IMR-90 (cell line): ENCODE results near the gene OR2W1. TPM values are rescaled to one million over a fixed set of nuclear protein-coding genes. Genes with fewer than 3 reads are reported as not detected.

Source experiments
- ATAC-seq: fragments of 200-7000 bp; cut with Tn5 transposase; 2 replicates; pipeline ENCODE4 v1.9.1; 2020; ENCODE audit warnings: low read depth, mild to moderate bottlenecking, moderate library complexity
- BruUV-seq: library from RNA; stranded (reverse); fragments of 400-500 nt; replicated peaks from 2 replicates; lab custom pipeline; 2021; lab: Mats Ljungman, UMichigan
- CTCF ChIA-PET: fragments of 300-600 bp; formaldehyde crosslinking; extraction: SDS; loops from one replicate; lab custom pipeline; 2021; ENCODE audit warnings: antibody characterized with exemption; lab: Yijun Ruan, JAX
- POLR2A ChIA-PET: fragments of 300-600 bp; sonication (Branson Sonifier 250); formaldehyde crosslinking; loops from one replicate; lab custom pipeline; 2022; ENCODE audit warnings: antibody characterized with exemption; ENCODE audit not compliant: unreplicated experiment; lab: Charles Lee
- DNase-seq: peaks from one replicate; pipeline ENCODE4 v3.0.0; 2013
- H2AFZ ChIP-seq: replicated peaks from 2 replicates; pipeline ENCODE3; 2013; ENCODE audit warnings: low read length, mild to moderate bottlenecking; ENCODE audit not compliant: poor library complexity
- H2AK5ac ChIP-seq: 2 replicates; pipeline ENCODE4 v1.6.1; 2013; ENCODE audit warnings: low read depth, low read length, inconsistent platforms
- H2AK9ac ChIP-seq: replicated peaks from 2 replicates; pipeline ENCODE3; 2013; ENCODE audit warnings: mild to moderate bottlenecking, low read depth, low read length, moderate library complexity; ENCODE audit not compliant: poor library complexity
- H2BK120ac ChIP-seq: 2 replicates; pipeline ENCODE4 v1.6.1; 2013; ENCODE audit warnings: low read depth, low read length, inconsistent platforms
- H2BK15ac ChIP-seq: 3 replicates; pipeline ENCODE4 v1.6.1; 2013; ENCODE audit warnings: low read depth, low read length, inconsistent platforms
- H2BK20ac ChIP-seq: 2 replicates; pipeline ENCODE4 v1.6.1; 2013; ENCODE audit warnings: low read depth, mild to moderate bottlenecking, inconsistent platforms, low read length, moderate library complexity
- H2BK5ac ChIP-seq: 2 replicates; pipeline ENCODE4 v1.6.1; 2013; ENCODE audit warnings: mild to moderate bottlenecking, low read depth, low read length, inconsistent platforms; ENCODE audit not compliant: poor library complexity, severe bottlenecking
- H3K14ac ChIP-seq: replicated peaks from 2 replicates; pipeline ENCODE4 v1.6.1; 2013; ENCODE audit warnings: low read depth, low read length, inconsistent platforms
- H3K18ac ChIP-seq: 2 replicates; pipeline ENCODE4 v1.6.1; 2013; ENCODE audit warnings: low read depth, low read length, control low read depth
- H3K23ac ChIP-seq: 2 replicates; pipeline ENCODE4 v1.6.1; 2013; ENCODE audit warnings: low read depth, low read length, inconsistent platforms
- H3K27ac ChIP-seq: 2 replicates; pipeline ENCODE4 v1.5.1; 2013; ENCODE audit warnings: mild to moderate bottlenecking, control low read depth, low read length; ENCODE audit not compliant: insufficient read depth
- H3K27me3 ChIP-seq: 2 replicates; pipeline ENCODE4 v1.6.1; 2013; ENCODE audit warnings: low read length; ENCODE audit not compliant: control insufficient read depth, insufficient read depth
- H3K36me3 ChIP-seq: 2 replicates; pipeline ENCODE4 v1.6.1; 2013; ENCODE audit warnings: low read length, mixed read lengths; ENCODE audit not compliant: control insufficient read depth, insufficient read depth
- H3K4ac ChIP-seq: 2 replicates; pipeline ENCODE4 v1.6.1; 2013; ENCODE audit warnings: low read depth, low read length, inconsistent platforms
- H3K4me1 ChIP-seq: 2 replicates; pipeline ENCODE4 v1.6.1; 2013; ENCODE audit warnings: low read length, mixed read lengths; ENCODE audit not compliant: control insufficient read depth, insufficient read depth
- H3K4me2 ChIP-seq: 2 replicates; pipeline ENCODE4 v1.6.1; 2013; ENCODE audit warnings: low read depth, mild to moderate bottlenecking, control low read depth, low read length, moderate library complexity
- H3K4me3 ChIP-seq: 2 replicates; pipeline ENCODE4 v1.5.1; 2013; ENCODE audit warnings: low read depth, mild to moderate bottlenecking, control low read depth, low read length, moderate library complexity; ENCODE audit not compliant: insufficient read depth
- H3K56ac ChIP-seq: 2 replicates; pipeline ENCODE4 v1.6.1; 2013; ENCODE audit warnings: low read length, inconsistent platforms; ENCODE audit not compliant: insufficient read depth; ENCODE audit errors: extremely low read depth
- H3K79me1 ChIP-seq, 2 experiments: 2 replicates each; pipeline ENCODE4 v1.6.1; 2013; ENCODE audit warnings: low read length in 2 of 2, inconsistent platforms in 1 of 2, low read depth in 1 of 2
- H3K9ac ChIP-seq: 2 replicates; pipeline ENCODE4 v1.6.1; 2013; ENCODE audit warnings: low read depth, low read length, control low read depth
- H3K9me1 ChIP-seq: 2 replicates; pipeline ENCODE4 v1.6.1; 2013; ENCODE audit warnings: low read length, inconsistent platforms; ENCODE audit not compliant: insufficient read depth
- H3K9me3 ChIP-seq: 2 replicates; pipeline ENCODE4 v1.6.1; 2013; ENCODE audit warnings: low read length; ENCODE audit not compliant: control insufficient read depth, insufficient read depth
- H4K20me1 ChIP-seq: 2 replicates; pipeline ENCODE4 v1.6.1; 2013; ENCODE audit warnings: low read length, inconsistent platforms; ENCODE audit not compliant: insufficient read depth
- H4K5ac ChIP-seq: 2 replicates; pipeline ENCODE4 v1.6.1; 2013; ENCODE audit warnings: mild to moderate bottlenecking, low read depth, low read length, control low read depth
- H4K8ac ChIP-seq, 2 experiments: 2 replicates each; pipeline ENCODE4 v1.6.1; 2013; ENCODE audit warnings: low read depth in 2 of 2, low read length in 2 of 2, control low read depth in 1 of 2, inconsistent platforms in 1 of 2
- H4K91ac ChIP-seq: 2 replicates; pipeline ENCODE4 v1.6.1; 2013; ENCODE audit warnings: low read depth, low read length, inconsistent platforms; ENCODE audit not compliant: insufficient read depth
- BHLHE40 ChIP-seq: fragments of 150-350 bp; IDR thresholded peaks from 2 replicates; pipeline ENCODE4 v1.6.1; 2016; ENCODE audit warnings: mild to moderate bottlenecking, low read depth, low read length
- CEBPB ChIP-seq: IDR thresholded peaks from 2 replicates; pipeline ENCODE4 v1.6.1; 2012; ENCODE audit warnings: low read depth, low read length, improper control_type of control experiment
- CHD1 ChIP-seq: IDR thresholded peaks from 2 replicates; pipeline ENCODE4 v1.6.1; 2012; ENCODE audit warnings: low read depth, low read length, improper control_type of control experiment
- FOS ChIP-seq: fragments of 150-350 bp; IDR thresholded peaks from 2 replicates; pipeline ENCODE4 v1.6.1; 2016; ENCODE audit warnings: low read depth, low read length
- MAFK ChIP-seq: IDR thresholded peaks from 2 replicates; pipeline ENCODE4 v1.6.1; 2012; ENCODE audit warnings: low read depth, low read length, improper control_type of control experiment
- MAZ ChIP-seq: IDR thresholded peaks from 2 replicates; pipeline ENCODE4 v1.6.1; 2012; ENCODE audit warnings: low read depth, mild to moderate bottlenecking, low read length, improper control_type of control experiment, moderate library complexity, borderline replicate concordance
- MXI1 ChIP-seq: IDR thresholded peaks from 2 replicates; pipeline ENCODE4 v1.6.1; 2012; ENCODE audit warnings: low read depth, mild to moderate bottlenecking, low read length, moderate library complexity, borderline replicate concordance
- NFE2L2 ChIP-seq: fragments of 150-350 bp; IDR thresholded peaks from 2 replicates; pipeline ENCODE4 v1.6.1; 2016; ENCODE audit warnings: low read depth, mild to moderate bottlenecking, low read length
- POLR2A ChIP-seq: IDR thresholded peaks from 2 replicates; pipeline ENCODE4 v1.6.1; 2012; ENCODE audit warnings: mild to moderate bottlenecking, low read depth, low read length
- RAD21 ChIP-seq: IDR thresholded peaks from 2 replicates; pipeline ENCODE4 v1.6.1; 2012; ENCODE audit warnings: low read length, improper control_type of control experiment
- RCOR1 ChIP-seq: IDR thresholded peaks from 2 replicates; pipeline ENCODE4 v1.6.1; 2012; ENCODE audit warnings: mild to moderate bottlenecking, low read length, improper control_type of control experiment; ENCODE audit not compliant: insufficient replicate concordance
- RFX5 ChIP-seq: IDR thresholded peaks from 2 replicates; pipeline ENCODE4 v1.8.0; 2012; ENCODE audit warnings: low read depth, mild to moderate bottlenecking, low read length, moderate library complexity
- SMC3 ChIP-seq: fragments of 150-350 bp; IDR thresholded peaks from 2 replicates; pipeline ENCODE4 v1.6.1; 2016; ENCODE audit warnings: low read depth, mild to moderate bottlenecking, antibody characterized with exemption, low read length, moderate library complexity
- WGBS, 2 experiments: methylation state at CpG; one replicate each; pipeline versions ENCODE4 v1.1.5 to v1.1.7; 2013; ENCODE audit warnings: missing lambda C conversion rate in 2 of 2; ENCODE audit not compliant: insufficient read length in 1 of 2; ENCODE audit errors: extremely low coverage in 2 of 2; 5-methylcytosine and 5-hydroxymethylcytosine counted together
- dilution Hi-C: fragments of 300-500 bp; cut with HindIII; formaldehyde crosslinking; loops from one replicate; pipeline ENCODE4 v1.14.3; 2018; ENCODE audit warnings: low sequenced_read_pairs; ENCODE audit not compliant: unreplicated experiment
- in situ Hi-C: fragments of 300-500 bp; cut with MboI; formaldehyde crosslinking; loops from 3 replicates; pipeline ENCODE4 v1.14.3; 2019; ENCODE audit warnings: low sequenced_read_pairs, inconsistent platforms, mixed read lengths
- intact Hi-C: fragments of 100-400 bp; cut with micrococcal nuclease; formaldehyde crosslinking; loops from 2 replicates; pipeline ENCODE4 v1.10.0; 2022
- polyA plus RNA-seq, 3 experiments: library from polyadenylated mRNA; depleted of rRNA; stranded (reverse); fragments of >200 nt; gene quantifications; 2 replicates each; pipeline ENCODE4 v1.2.3, GENCODE V29; 2012; ENCODE audit warnings: low replicate concordance in 1 of 3
- total RNA-seq: library from RNA; depleted of rRNA; stranded (reverse); fragments of >200 nt; gene quantifications from 2 replicates; pipeline ENCODE4 v1.2.3, GENCODE V29; 2012
- TF ChIP-seq, protein P1 (sequence below): fragments of 150-350 bp; IDR thresholded peaks from 2 replicates; pipeline ENCODE4 v1.6.1; 2016; ENCODE audit warnings: low read depth, mild to moderate bottlenecking, low read length, moderate library complexity, borderline replicate concordance
- TF ChIP-seq, protein P2 (sequence below): fragments of 150-350 bp; IDR thresholded peaks from 2 replicates; pipeline ENCODE4 v1.6.1; 2017; ENCODE audit warnings: mild to moderate bottlenecking, antibody characterized with exemption, low read length, low read depth
- TF ChIP-seq, protein P3 (sequence below): conservative IDR thresholded peaks from 2 replicates; pipeline ENCODE4 v1.5.1; 2012; ENCODE audit warnings: mild to moderate bottlenecking, low read depth, low read length, improper control_type of control experiment

OR2W1 gene
- total and polyA plus RNA-seq, 2 of the 4 experiments (the other 2 are of a cell fraction): not detected

DNA sequence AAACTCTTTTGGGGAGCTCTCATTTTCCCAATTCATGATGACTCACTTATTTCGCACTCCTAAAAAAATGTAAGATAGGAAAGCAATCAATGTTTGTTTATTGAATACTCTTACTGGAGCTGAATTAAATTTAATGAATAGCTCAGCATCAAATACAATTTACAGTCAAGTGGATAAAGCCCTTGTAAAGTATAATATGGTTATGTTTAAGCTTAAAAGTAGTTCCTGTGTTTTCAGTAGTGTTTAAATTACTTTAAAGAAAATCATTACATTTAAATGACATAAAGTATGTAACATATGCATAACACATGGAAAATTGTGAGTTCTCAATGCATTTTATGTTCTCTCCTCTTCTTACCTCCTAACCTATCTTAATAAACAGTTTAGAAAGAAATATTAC, 42.2 kb upstream of the OR2W1 start, which contains the start of gene OR2B3:
Gene OR2B3 (minus strand): TSS at position 101 of the 400 bp plus-strand sequence. CDS start 65 bp downstream, at position 36.
- H3K27me3 ChIP-seq: no peaks in the 10 kb centered on the region
- no peak within 1 kb of the TSS for H2BK20ac ChIP-seq
- no peak within 1 kb of the TSS for H4K91ac ChIP-seq
- DNase-seq: no peak
- no peaks in the 10 kb centered on the region for H3K4me1 ChIP-seq
- H3K36me3 ChIP-seq: no peaks in the 10 kb centered on the region
- H2BK5ac ChIP-seq: no peak within 1 kb of the TSS
- H3K4me3 ChIP-seq: no peak within 1 kb of the TSS
- ATAC-seq: no peak
- no peaks in the 10 kb centered on the region for H3K9me1 ChIP-seq
- ChIA-PET CTCF (no interaction called here), POLR2A (no interaction called here)
- H2BK15ac ChIP-seq: no peak within 1 kb of the TSS
- no peak within 1 kb of the TSS for H4K5ac ChIP-seq
- no peaks in the 10 kb centered on the region for H4K20me1 ChIP-seq
- no TSS peak for BruUV-seq
- no peaks in the 10 kb centered on the region for H3K79me1 ChIP-seq
- H3K23ac ChIP-seq: no peak within 1 kb of the TSS
- no peak within 1 kb of the TSS for H4K8ac ChIP-seq
- WGBS, 2 experiments: no CpG with 5 or more reads among the region's 1 CpG
- H3K4ac ChIP-seq: no peak within 1 kb of the TSS
- H3K14ac ChIP-seq: no peak within 1 kb of the TSS
- in situ Hi-C loops: no loop called here
- no peak within 1 kb of the TSS for H2AK9ac ChIP-seq
- no peak for TF ChIP-seq RCOR1
- TF ChIP-seq, protein P1, sequence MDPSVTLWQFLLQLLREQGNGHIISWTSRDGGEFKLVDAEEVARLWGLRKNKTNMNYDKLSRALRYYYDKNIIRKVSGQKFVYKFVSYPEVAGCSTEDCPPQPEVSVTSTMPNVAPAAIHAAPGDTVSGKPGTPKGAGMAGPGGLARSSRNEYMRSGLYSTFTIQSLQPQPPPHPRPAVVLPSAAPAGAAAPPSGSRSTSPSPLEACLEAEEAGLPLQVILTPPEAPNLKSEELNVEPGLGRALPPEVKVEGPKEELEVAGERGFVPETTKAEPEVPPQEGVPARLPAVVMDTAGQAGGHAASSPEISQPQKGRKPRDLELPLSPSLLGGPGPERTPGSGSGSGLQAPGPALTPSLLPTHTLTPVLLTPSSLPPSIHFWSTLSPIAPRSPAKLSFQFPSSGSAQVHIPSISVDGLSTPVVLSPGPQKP: no peak
- TF ChIP-seq RFX5: no peak
- no peak for TF ChIP-seq SMC3
- no peak for TF ChIP-seq CHD1
- no peak for TF ChIP-seq CEBPB
- no peak for TF ChIP-seq FOS
- TF ChIP-seq MXI1: no peak
- TF ChIP-seq, protein P2, sequence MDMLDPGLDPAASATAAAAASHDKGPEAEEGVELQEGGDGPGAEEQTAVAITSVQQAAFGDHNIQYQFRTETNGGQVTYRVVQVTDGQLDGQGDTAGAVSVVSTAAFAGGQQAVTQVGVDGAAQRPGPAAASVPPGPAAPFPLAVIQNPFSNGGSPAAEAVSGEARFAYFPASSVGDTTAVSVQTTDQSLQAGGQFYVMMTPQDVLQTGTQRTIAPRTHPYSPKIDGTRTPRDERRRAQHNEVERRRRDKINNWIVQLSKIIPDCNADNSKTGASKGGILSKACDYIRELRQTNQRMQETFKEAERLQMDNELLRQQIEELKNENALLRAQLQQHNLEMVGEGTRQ: no peak
- TF ChIP-seq MAZ: no peak
- no peak for TF ChIP-seq MAFK
- TF ChIP-seq NFE2L2: no peak
- no peak for TF ChIP-seq BHLHE40
- TF ChIP-seq, protein P3, sequence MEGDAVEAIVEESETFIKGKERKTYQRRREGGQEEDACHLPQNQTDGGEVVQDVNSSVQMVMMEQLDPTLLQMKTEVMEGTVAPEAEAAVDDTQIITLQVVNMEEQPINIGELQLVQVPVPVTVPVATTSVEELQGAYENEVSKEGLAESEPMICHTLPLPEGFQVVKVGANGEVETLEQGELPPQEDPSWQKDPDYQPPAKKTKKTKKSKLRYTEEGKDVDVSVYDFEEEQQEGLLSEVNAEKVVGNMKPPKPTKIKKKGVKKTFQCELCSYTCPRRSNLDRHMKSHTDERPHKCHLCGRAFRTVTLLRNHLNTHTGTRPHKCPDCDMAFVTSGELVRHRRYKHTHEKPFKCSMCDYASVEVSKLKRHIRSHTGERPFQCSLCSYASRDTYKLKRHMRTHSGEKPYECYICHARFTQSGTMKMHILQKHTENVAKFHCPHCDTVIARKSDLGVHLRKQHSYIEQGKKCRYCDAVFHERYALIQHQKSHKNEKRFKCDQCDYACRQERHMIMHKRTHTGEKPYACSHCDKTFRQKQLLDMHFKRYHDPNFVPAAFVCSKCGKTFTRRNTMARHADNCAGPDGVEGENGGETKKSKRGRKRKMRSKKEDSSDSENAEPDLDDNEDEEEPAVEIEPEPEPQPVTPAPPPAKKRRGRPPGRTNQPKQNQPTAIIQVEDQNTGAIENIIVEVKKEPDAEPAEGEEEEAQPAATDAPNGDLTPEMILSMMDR: no peak
- no peak for TF ChIP-seq POLR2A
- no peak for TF ChIP-seq RAD21
- no peak within 1 kb of the TSS for H2BK120ac ChIP-seq
- no peak within 1 kb of the TSS for H2AK5ac ChIP-seq
- peaks cover 9% of the 10 kb centered on the region for H3K9me3 ChIP-seq
- H3K4me2 ChIP-seq: no peak within 1 kb of the TSS
- no peak within 1 kb of the TSS for H3K9ac ChIP-seq
- H3K56ac ChIP-seq: no peak within 1 kb of the TSS
- intact Hi-C loops: no loop called here
- dilution Hi-C loops: no loop called here
- no peak within 1 kb of the TSS for H2AFZ ChIP-seq
- H3K18ac ChIP-seq: no peak within 1 kb of the TSS
- no peak within 1 kb of the TSS for H3K27ac ChIP-seq
